GM12878 (cell line): Measurements from ENCODE around the gene MGST3. TPM values are rescaled to one million over a fixed set of nuclear protein-coding genes. Genes with fewer than 3 reads are reported as not detected.

Experiments
- ATAC-seq: fragments of 200-7000 bp; cut with Tn5 transposase; 3 replicates; pipeline ENCODE4 v1.9.1; 2020; ENCODE audit warnings: mild to moderate bottlenecking, moderate library complexity
- BruUV-seq: library from RNA; stranded (reverse); fragments of 400-500 nt; replicated peaks from 2 replicates; lab custom pipeline; 2021; lab: Mats Ljungman, UMichigan
- CTCF ChIA-PET: fragments of 300-600 bp; sonication (Branson Sonifier 250); formaldehyde crosslinking; extraction: SDS; loops from one replicate; lab custom pipeline; 2021; ENCODE audit warnings: inconsistent platforms; lab: Yijun Ruan, JAX
- POLR2A ChIA-PET: fragments of 350-600 bp; formaldehyde crosslinking; extraction: SDS; loops from one replicate; lab custom pipeline; 2021; ENCODE audit warnings: inconsistent platforms; lab: Charles Lee
- RAD21 ChIA-PET: fragments of 300-600 bp; sonication (Branson Sonifier 250); formaldehyde crosslinking; loops from one replicate; lab custom pipeline; 2023; ENCODE audit warnings: antibody characterized with exemption; ENCODE audit not compliant: unreplicated experiment; lab: Charles Lee
- SMC1A ChIA-PET: fragments of 300-600 bp; sonication (Branson Sonifier 250); formaldehyde crosslinking; loops from one replicate; lab custom pipeline; 2023; ENCODE audit not compliant: unreplicated experiment, uncharacterized antibody; lab: Charles Lee
- DNase-seq: peaks from one replicate; pipeline ENCODE4 v3.0.0-alpha.2; 2011; ENCODE audit warnings: low read depth, low spot score
- FAIRE-seq: peaks from 3 replicates; lab custom pipeline; 2011; peaks lifted over from hg19 to GRCh38; lab: Jason Lieb, UNC
- H2AFZ ChIP-seq: 2 replicates; pipeline ENCODE4 v1.6.0; 2011; ENCODE audit warnings: low read depth, low read length, control low read depth; ENCODE audit not compliant: control insufficient read depth
- H3K27ac ChIP-seq: 2 replicates; pipeline ENCODE4 v1.5.1; 2011; ENCODE audit warnings: control low read depth; ENCODE audit not compliant: control insufficient read depth, insufficient read depth
- H3K27me3 ChIP-seq, 2 experiments: replicated peaks in 1 of 2; 2 replicates each; pipeline versions ENCODE4 v1.6.0 to v1.6.1; 2011; ENCODE audit warnings: low read length in 1 of 2; ENCODE audit not compliant: control insufficient read depth in 2 of 2, insufficient read depth in 2 of 2
- H3K36me3 ChIP-seq, 2 experiments: 2 replicates each; pipeline ENCODE4 v1.5.1; 2011; ENCODE audit warnings: low read length in 1 of 2; ENCODE audit not compliant: control insufficient read depth in 2 of 2, insufficient read depth in 2 of 2
- H3K4me1 ChIP-seq: 2 replicates; pipeline ENCODE4 v1.6.1; 2011; ENCODE audit warnings: mild to moderate bottlenecking, low read length, moderate library complexity, mixed read lengths; ENCODE audit not compliant: control insufficient read depth, insufficient read depth
- H3K4me2 ChIP-seq: 2 replicates; pipeline ENCODE4 v1.6.0; 2011; ENCODE audit warnings: control low read depth; ENCODE audit not compliant: control insufficient read depth, insufficient read depth
- H3K4me3 ChIP-seq: fragments of 200-600 bp; sonication (generic); 2 replicates; pipeline ENCODE4 v1.5.1; 2016
- H3K79me2 ChIP-seq: 2 replicates; pipeline ENCODE4 v1.6.0; 2011; ENCODE audit warnings: low read length; ENCODE audit not compliant: control insufficient read depth, insufficient read depth
- H3K9ac ChIP-seq: 2 replicates; pipeline ENCODE4 v1.8.0; 2011; ENCODE audit warnings: low read length, control low read depth, mixed read lengths; ENCODE audit not compliant: control insufficient read depth, insufficient read depth
- H3K9me3 ChIP-seq: replicated peaks from 3 replicates; pipeline ENCODE4 v1.5.1; 2011; ENCODE audit warnings: mild to moderate bottlenecking, low read length; ENCODE audit not compliant: control insufficient read depth, insufficient read depth
- H4K20me1 ChIP-seq: 2 replicates; pipeline ENCODE4 v1.6.0; 2011; ENCODE audit not compliant: control insufficient read depth, insufficient read depth
- ASH2L ChIP-seq: fragments of 300-600, 200-600 bp; sonication (generic); IDR thresholded peaks from 2 replicates; pipeline ENCODE4 v1.6.1; 2017; ENCODE audit warnings: low read depth, mild to moderate bottlenecking, borderline replicate concordance
- CBFB ChIP-seq: IDR thresholded peaks from 2 replicates; pipeline ENCODE4 v1.6.1; 2016; ENCODE audit warnings: antibody characterized with exemption, low read depth
- CHD1 ChIP-seq: IDR thresholded peaks from 2 replicates; pipeline ENCODE4 v1.6.1; 2012; ENCODE audit warnings: low read depth, low read length, improper control_type of control experiment
- CREB1 ChIP-seq: IDR thresholded peaks from 2 replicates; pipeline ENCODE4 v1.6.1; 2012; ENCODE audit warnings: low read depth, mild to moderate bottlenecking, inconsistent platforms
- E2F8 ChIP-seq: fragments of 450-650 bp; IDR thresholded peaks from 2 replicates; pipeline ENCODE4 v1.6.1; 2018; ENCODE audit warnings: mild to moderate bottlenecking, low read depth, moderate library complexity; ENCODE audit not compliant: partially characterized antibody
- E4F1 ChIP-seq: fragments of 450-650 bp; IDR thresholded peaks from 2 replicates; pipeline ENCODE4 v1.6.1; 2018; ENCODE audit warnings: borderline replicate concordance, mild to moderate bottlenecking; ENCODE audit not compliant: partially characterized antibody
- ETV6 ChIP-seq, 2 experiments: fragments of 450-650 bp in 1 of 2; IDR thresholded peaks in 1 of 2; conservative IDR thresholded peaks in 1 of 2; 2 replicates each; pipeline ENCODE4 v1.6.1; 2014; ENCODE audit warnings: antibody characterized with exemption in 1 of 2, borderline replicate concordance in 1 of 2, low read depth in 1 of 2, mild to moderate bottlenecking in 1 of 2, moderate library complexity in 1 of 2
- HSF1 ChIP-seq: fragments of 150-350 bp; IDR thresholded peaks from 2 replicates; pipeline ENCODE4 v1.6.1; 2014; ENCODE audit warnings: mild to moderate bottlenecking, low read depth, low read length
- LARP7 ChIP-seq: fragments of 450-650 bp; IDR thresholded peaks from 2 replicates; pipeline ENCODE4 v1.6.1; 2017; ENCODE audit warnings: mild to moderate bottlenecking
- MEF2B ChIP-seq: fragments of 450-650 bp; IDR thresholded peaks from 2 replicates; pipeline ENCODE4 v1.6.1; 2018; ENCODE audit warnings: mild to moderate bottlenecking, moderate library complexity; ENCODE audit not compliant: partially characterized antibody, poor library complexity, severe bottlenecking
- NFYA ChIP-seq: IDR thresholded peaks from 2 replicates; pipeline ENCODE4 v1.6.1; 2011; ENCODE audit warnings: low read depth, mild to moderate bottlenecking, low read length, improper control_type of control experiment, borderline replicate concordance
- PML ChIP-seq: IDR thresholded peaks from 2 replicates; pipeline ENCODE4 v1.6.1; 2012; ENCODE audit warnings: low read length, inconsistent platforms
- POLR2A ChIP-seq: IDR thresholded peaks from 2 replicates; pipeline ENCODE4 v1.6.1; 2011; ENCODE audit warnings: low read depth, mild to moderate bottlenecking, low read length
- SMARCA5 ChIP-seq: fragments of 450-650 bp; IDR thresholded peaks from 2 replicates; pipeline ENCODE4 v1.6.1; 2017; ENCODE audit warnings: mild to moderate bottlenecking
- SPI1 ChIP-seq: IDR thresholded peaks from 2 replicates; pipeline ENCODE4 v1.6.1; 2011; ENCODE audit warnings: low read depth, mild to moderate bottlenecking, low read length, moderate library complexity, borderline replicate concordance; ENCODE audit not compliant: insufficient read depth
- SREBF2 ChIP-seq: IDR thresholded peaks from 2 replicates; pipeline ENCODE4 v1.6.1; 2012; ENCODE audit warnings: mild to moderate bottlenecking, low read length
- WRNIP1 ChIP-seq: IDR thresholded peaks from 2 replicates; pipeline ENCODE4 v1.6.1; 2011; ENCODE audit warnings: low read depth, low read length, improper control_type of control experiment, borderline replicate concordance
- YY1 ChIP-seq: IDR thresholded peaks from 2 replicates; pipeline ENCODE4 v1.6.1; 2011; ENCODE audit warnings: low read depth, mild to moderate bottlenecking, low read length
- ZSCAN29 ChIP-seq: fragments of 450-650 bp; IDR thresholded peaks from 2 replicates; pipeline ENCODE4 v1.6.1; 2017; ENCODE audit warnings: mild to moderate bottlenecking, moderate library complexity
- WGBS: methylation state at CpG from one replicate; pipeline ENCODE4 v1.1.6; 2016; ENCODE audit warnings: low lambda C conversion rate; ENCODE audit not compliant: insufficient replicate concordance, insufficient coverage; ENCODE audit errors: missing lambda C conversion rate; 5-methylcytosine and 5-hydroxymethylcytosine counted together
- in situ Hi-C: fragments of 300-500 bp; cut with MboI; formaldehyde crosslinking; loops from 9 replicates; pipeline ENCODE4 v1.14.3; 2018; ENCODE audit warnings: mixed read lengths
- intact Hi-C: fragments of 100-400 bp; cut with micrococcal nuclease; formaldehyde crosslinking; loops from one replicate; pipeline ENCODE4 v1.14.2; 2022; ENCODE audit not compliant: unreplicated experiment
- polyA plus RNA-seq, 11 experiments: library from polyadenylated mRNA; depleted of rRNA in 4 of 11; unstranded in 6 of 11; stranded (reverse) in 5 of 11; fragments of >200 nt; fragmentation: Nextera tagmentation in 4 of 11; fragmentation: Illumina TruSeq in 1 of 11; extraction: Ambion mirVana in 4 of 11; extraction: Trizol in 1 of 11; gene quantifications; 1 replicate in 1 of 11; 2 replicates in 10 of 11; pipeline versions ENCODE4 v1.2.1 to v1.2.3, GENCODE V29; 2011 to 2016; ENCODE audit warnings: inconsistent platforms in 2 of 11, missing spikeins in 2 of 11, low read depth in 1 of 11
- total RNA-seq, 4 experiments: library from RNA; depleted of rRNA in 3 of 4; stranded (reverse); fragments of >200 nt in 3 of 4; fragmentation: Illumina TruSeq in 1 of 4; extraction: Trizol in 1 of 4; gene quantifications; 2 replicates each; pipeline versions ENCODE4 v1.2.1 to v1.2.3, GENCODE V29; 2013 to 2021

Gene MGST3
- total and polyA plus RNA-seq, 10 of the 15 experiments (the other 5 are each of a cell fraction or from before 2014, with no cell fraction given): 37.3 to 145 (median 68.8) TPM

- no peak for TF ChIP-seq NFYA
- TF ChIP-seq CREB1: no peak
Observed at GRCh38 chr1:165661703-165662102, 30.7 kb downstream of the MGST3 start (continued).

- H3K4me3 ChIP-seq: no peak overlapping the region
- intact Hi-C loops: no loop called here
- ChIA-PET POLR2A (no interaction called here), SMC1A (interaction anchor here (0.6 to 2.2 kb wide), 2 partner anchors 19 to 24 kb away, joined by 5 to 7 read pairs; no protein-coding TSS in a partner anchor), CTCF (no interaction called here), RAD21 (no interaction called here)
- no peaks in the 10 kb centered on the region for H3K27me3 ChIP-seq
- BruUV-seq: TSS peak; percentile 73
- H3K27ac ChIP-seq: no peak overlapping the region
- no peak overlapping the region for H3K9ac ChIP-seq
- DNase-seq (no peak), ATAC-seq (no peak), FAIRE-seq (no peak)
- no peak overlapping the region for H3K4me2 ChIP-seq
- WGBS: 98% methylated on average over 3 of the region's 3 CpGs
- H2AFZ ChIP-seq: no peak overlapping the region
- no peaks in the 10 kb centered on the region for H4K20me1 ChIP-seq
- H3K4me1 ChIP-seq: no peaks in the 10 kb centered on the region
- no peaks in the 10 kb centered on the region; the same call in 2 of the 3 replicates for H3K9me3 ChIP-seq
- peaks cover 9 to 34% of the 10 kb centered on the region in 2 experiments for H3K36me3 ChIP-seq
- H3K79me2 ChIP-seq: no peaks in the 10 kb centered on the region
- in situ Hi-C loops: no loop called here
- TF ChIP-seq LARP7 (no peak), PML (no peak), WRNIP1 (no peak), SMARCA5 (no peak), E2F8 (no peak), POLR2A (no peak), CBFB (no peak), SPI1 (no peak), E4F1 (no peak), CHD1 (no peak), SREBF2 (no peak), MEF2B (no peak), ETV6 (conservative IDR thresholded peaks at IDR 0.05 in 1 of 2, IDR thresholded peaks at IDR 0.05 in 1 of 2; ENCODE audit: borderline replicate concordance in 1 of 2, low read depth in 1 of 2) (no peak), ASH2L (no peak), HSF1 (no peak), YY1 (no peak), ZSCAN29 (no peak)
Observed at GRCh38 chr1:165662186-165662585, 31.2 kb downstream of the MGST3 start.
